Measurements from ENCODE around the gene TIGD7. TPM values are rescaled to one million over a fixed set of nuclear protein-coding genes. Genes with fewer than 3 reads are reported as not detected.

The TIGD7 gene
- total RNA-seq, 1 experiment from 2014 or later = 5.5 TPM

- ChIA-PET CTCF (no interaction called here), POLR2A (ENCODE audit: unreplicated experiment) (no interaction called here)
- Histone ChIP-seq H3F3A (ENCODE audit: low read length, unreplicated experiment) (no peaks in the 10 kb centered on the region), H3K4me3 (ENCODE audit: low read length) (no peak overlapping the region), H3K27me3 (ENCODE audit: low read length) (no peaks in the 10 kb centered on the region), H2AFZ (ENCODE audit: low read length) (no peak overlapping the region), H3K9ac (ENCODE audit: low read length) (no peak overlapping the region), H3K79me2 (ENCODE audit: low read length) (peaks cover 57% of the 10 kb centered on the region), H3K27ac (ENCODE audit: low read length) (no peak overlapping the region), H4K20me1 (ENCODE audit: low read length) (no peaks in the 10 kb centered on the region), H3K4me1 (ENCODE audit: insufficient read depth, low read length) (peaks cover 2% of the 10 kb centered on the region), H3K4me2 (ENCODE audit: low read length) (no peak overlapping the region), H3K9me3 (ENCODE audit: low read length) (peaks cover 12% of the 10 kb centered on the region), H3K9me2 (replicated peaks; ENCODE audit: low read length) (no peaks in the 10 kb centered on the region), H3K36me3 (ENCODE audit: low read depth, low read length) (peaks cover 77% of the 10 kb centered on the region)
- no peak for TF ChIP-seq EZH2 (IDR thresholded peaks at IDR 0.05; ENCODE audit: low read length, unreplicated experiment)
- DNase-seq (no peak), ATAC-seq (no peak)
- intact Hi-C loops (cut with micrococcal nuclease) = no loop called here
- BruUV-seq (replicated peaks) = no TSS peak
Measured at GRCh38 chr16:3289998-3290673, 15.1 kb downstream of the TIGD7 start.

- H3K9ac ChIP-seq (ENCODE audit: low read length) = peak overlapping the region; percentile 97; the same call in 1 of the 2 replicates
- peak overlapping the region; percentile 95 for H3K4me2 ChIP-seq (ENCODE audit: low read length)
- no peak overlapping the region for H3K27ac ChIP-seq (ENCODE audit: low read length)
- H3F3A ChIP-seq (ENCODE audit: low read length, unreplicated experiment) = no peaks in the 10 kb centered on the region
- no peak for ATAC-seq
- POLR2A ChIA-PET (ENCODE audit: unreplicated experiment) = no interaction called here
- H4K20me1 ChIP-seq (ENCODE audit: low read length) = 0 out of 2 replicates have a peak, but pooled peaks cover 8% of the 10 kb centered on the region
- no peaks in the 10 kb centered on the region for H3K9me2 ChIP-seq (replicated peaks; ENCODE audit: low read length)
- no peak overlapping the region for H2AFZ ChIP-seq (ENCODE audit: low read length)
- H3K9me3 ChIP-seq (ENCODE audit: low read length) = peaks cover 8% of the 10 kb centered on the region
- intact Hi-C loops (cut with micrococcal nuclease) = no loop called here
- H3K4me1 ChIP-seq (ENCODE audit: insufficient read depth, low read length) = peaks cover 6% of the 10 kb centered on the region
- no TSS peak for BruUV-seq (replicated peaks)
- CTCF ChIA-PET = no interaction called here
- peak overlapping the region; percentile 76 for H3K4me3 ChIP-seq (ENCODE audit: low read length)
- no peak for TF ChIP-seq CTCF (conservative IDR thresholded peaks at IDR 0.05; ENCODE audit: low read depth, low read length)
- TF ChIP-seq EZH2phosphoT487 (IDR thresholded peaks at IDR 0.05; ENCODE audit: borderline replicate concordance, low read length) = no peak
- TF ChIP-seq EZH2 (IDR thresholded peaks at IDR 0.05; ENCODE audit: low read length, unreplicated experiment) = no peak
- peaks cover 43% of the 10 kb centered on the region for H3K36me3 ChIP-seq (ENCODE audit: low read depth, low read length)
- H3K79me2 ChIP-seq (ENCODE audit: low read length) = peaks cover 63% of the 10 kb centered on the region
- no peak for DNase-seq
- no peaks in the 10 kb centered on the region for H3K27me3 ChIP-seq (ENCODE audit: low read length)
Measured at GRCh38 chr16:3285131-3285530, 20.1 kb downstream of the TIGD7 start.

- ChIA-PET POLR2A (ENCODE audit: unreplicated experiment) (interaction anchor here (0.6 kb wide), 1 partner anchor 19 kb away, joined by 6 read pairs; no protein-coding TSS in a partner anchor), CTCF (interaction anchor here (0.6 kb wide), 1 partner anchor 359 kb away, joined by 3 read pairs; no protein-coding TSS in a partner anchor)
- Histone ChIP-seq H3K27ac (ENCODE audit: low read length) (peak overlapping the region; percentile 98), H3K27me3 (ENCODE audit: low read length) (no peaks in the 10 kb centered on the region), H3K79me2 (ENCODE audit: low read length) (peaks cover 50% of the 10 kb centered on the region), H3F3A (ENCODE audit: low read length, unreplicated experiment) (no peaks in the 10 kb centered on the region), H3K4me2 (ENCODE audit: low read length) (peak overlapping the region; percentile 95), H3K9me2 (replicated peaks; ENCODE audit: low read length) (no peaks in the 10 kb centered on the region), H3K4me3 (ENCODE audit: low read length) (peak overlapping the region; percentile 76), H3K9ac (ENCODE audit: low read length) (peak overlapping the region; percentile 97), H3K4me1 (ENCODE audit: insufficient read depth, low read length) (peaks cover 6% of the 10 kb centered on the region), H4K20me1 (ENCODE audit: low read length) (0 out of 2 replicates have a peak, but pooled peaks cover 8% of the 10 kb centered on the region), H3K36me3 (ENCODE audit: low read depth, low read length) (peaks cover 30% of the 10 kb centered on the region), H3K9me3 (ENCODE audit: low read length) (no peaks in the 10 kb centered on the region), H2AFZ (ENCODE audit: low read length) (peak overlapping the region; percentile 92)
- intact Hi-C loops (cut with micrococcal nuclease) = loop anchor here (1.0 kb wide), 2 partner anchors 19 to 118 kb away; partner anchors contain the start of genes ZNF174 and ZSCAN32
- TF ChIP-seq EZH2 (IDR thresholded peaks at IDR 0.05; ENCODE audit: low read length, unreplicated experiment) (no peak), EZH2phosphoT487 (IDR thresholded peaks at IDR 0.05; ENCODE audit: borderline replicate concordance, low read length) (no peak), CTCF (conservative IDR thresholded peaks at IDR 0.05; ENCODE audit: low read depth, low read length) (no peak)
- BruUV-seq (replicated peaks) = TSS peak; percentile 46
- DNase-seq (no peak), ATAC-seq (no peak)
Measured at GRCh38 chr16:3283543-3284447, 21.4 kb downstream of the TIGD7 start.
